ENCODE results near the gene BAIAP2. TPM values are rescaled to one million over a fixed set of nuclear protein-coding genes. Genes with fewer than 3 reads are reported as not detected.

Gene BAIAP2
- total and polyA plus RNA-seq, 2 of the 13 experiments (the other 11 are each of a cell fraction or from before 2014, with no cell fraction given): 22.5 to 24.0 TPM

DNA sequence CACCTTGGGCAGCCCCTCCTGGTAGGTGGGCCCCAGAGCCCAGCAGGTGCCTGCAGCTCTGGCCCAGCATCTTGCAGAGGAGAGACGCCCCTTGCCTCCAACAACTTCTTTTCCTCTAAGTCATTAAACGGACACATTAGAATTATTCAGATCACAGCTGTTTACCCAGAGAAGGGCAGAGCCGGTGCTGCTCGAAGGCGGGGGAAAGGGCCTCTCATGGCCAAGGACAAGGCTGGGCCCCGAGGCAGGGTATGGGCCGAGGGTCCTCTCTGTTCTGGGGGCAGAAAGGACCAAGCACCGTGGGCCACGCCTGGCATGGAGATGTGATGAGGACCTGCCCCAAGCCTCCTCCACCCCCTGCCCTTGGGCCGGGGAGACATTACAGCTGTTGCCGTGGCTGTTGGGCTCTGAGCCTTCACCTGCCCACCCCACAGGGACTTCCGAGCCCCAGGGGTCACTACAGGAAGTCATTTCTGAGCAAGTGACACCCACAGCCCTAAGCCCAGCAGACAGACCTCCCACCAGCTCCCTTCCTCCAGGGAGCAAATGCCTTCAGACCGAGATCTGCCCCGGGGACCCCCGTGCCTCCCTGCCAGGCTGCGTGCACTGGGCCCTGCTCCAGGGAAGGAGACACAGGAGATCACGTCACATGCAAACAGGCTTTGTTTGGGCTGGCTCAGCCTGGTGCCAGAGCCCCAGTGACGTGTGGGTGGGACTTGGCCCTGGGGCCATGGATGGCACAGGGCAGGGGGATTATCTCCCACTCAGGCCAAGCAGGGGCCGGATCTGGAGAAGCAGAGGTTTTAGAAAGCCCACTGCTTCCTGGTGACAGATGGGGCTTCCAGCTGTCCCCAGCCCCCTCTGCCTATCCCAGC, 129.7 kb downstream of the BAIAP2 start (continued):
- TF ChIP-seq, protein P1, sequence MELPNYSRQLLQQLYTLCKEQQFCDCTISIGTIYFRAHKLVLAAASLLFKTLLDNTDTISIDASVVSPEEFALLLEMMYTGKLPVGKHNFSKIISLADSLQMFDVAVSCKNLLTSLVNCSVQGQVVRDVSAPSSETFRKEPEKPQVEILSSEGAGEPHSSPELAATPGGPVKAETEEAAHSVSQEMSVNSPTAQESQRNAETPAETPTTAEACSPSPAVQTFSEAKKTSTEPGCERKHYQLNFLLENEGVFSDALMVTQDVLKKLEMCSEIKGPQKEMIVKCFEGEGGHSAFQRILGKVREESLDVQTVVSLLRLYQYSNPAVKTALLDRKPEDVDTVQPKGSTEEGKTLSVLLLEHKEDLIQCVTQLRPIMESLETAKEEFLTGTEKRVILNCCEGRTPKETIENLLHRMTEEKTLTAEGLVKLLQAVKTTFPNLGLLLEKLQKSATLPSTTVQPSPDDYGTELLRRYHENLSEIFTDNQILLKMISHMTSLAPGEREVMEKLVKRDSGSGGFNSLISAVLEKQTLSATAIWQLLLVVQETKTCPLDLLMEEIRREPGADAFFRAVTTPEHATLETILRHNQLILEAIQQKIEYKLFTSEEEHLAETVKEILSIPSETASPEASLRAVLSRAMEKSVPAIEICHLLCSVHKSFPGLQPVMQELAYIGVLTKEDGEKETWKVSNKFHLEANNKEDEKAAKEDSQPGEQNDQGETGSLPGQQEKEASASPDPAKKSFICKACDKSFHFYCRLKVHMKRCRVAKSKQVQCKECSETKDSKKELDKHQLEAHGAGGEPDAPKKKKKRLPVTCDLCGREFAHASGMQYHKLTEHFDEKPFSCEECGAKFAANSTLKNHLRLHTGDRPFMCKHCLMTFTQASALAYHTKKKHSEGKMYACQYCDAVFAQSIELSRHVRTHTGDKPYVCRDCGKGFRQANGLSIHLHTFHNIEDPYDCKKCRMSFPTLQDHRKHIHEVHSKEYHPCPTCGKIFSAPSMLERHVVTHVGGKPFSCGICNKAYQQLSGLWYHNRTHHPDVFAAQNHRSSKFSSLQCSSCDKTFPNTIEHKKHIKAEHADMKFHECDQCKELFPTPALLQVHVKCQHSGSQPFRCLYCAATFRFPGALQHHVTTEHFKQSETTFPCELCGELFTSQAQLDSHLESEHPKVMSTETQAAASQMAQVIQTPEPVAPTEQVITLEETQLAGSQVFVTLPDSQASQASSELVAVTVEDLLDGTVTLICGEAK (IDR thresholded peaks at IDR 0.05): no peak
- TF ChIP-seq, protein P1 (CRISPR knock-in tag; IDR thresholded peaks at IDR 0.05): peak; percentile 51; the same call in 1 of the 2 replicates
- TF ChIP-seq ZNF567 (CRISPR knock-in tag; IDR thresholded peaks at IDR 0.05; ENCODE audit: borderline replicate concordance) (peak; percentile 93), ZNF383 (CRISPR knock-in tag; IDR thresholded peaks at IDR 0.05; ENCODE audit: borderline replicate concordance) (peak; percentile 97), PRMT3 (CRISPR knock-in tag; IDR thresholded peaks at IDR 0.05; ENCODE audit: borderline replicate concordance, low read depth) (no peak), ZNF644 (CRISPR knock-in tag; IDR thresholded peaks at IDR 0.05; ENCODE audit: low read depth) (peak; percentile 43; the same call in 1 of the 2 replicates), STAT5B (CRISPR knock-in tag; IDR thresholded peaks at IDR 0.05) (no peak), NCOA2 (CRISPR knock-in tag; IDR thresholded peaks at IDR 0.05) (0 out of 2 replicates have a peak, but pooled peaks have one; percentile 18), KLF11 (CRISPR knock-in tag; IDR thresholded peaks at IDR 0.05) (no peak), ZSCAN31 (CRISPR knock-in tag; IDR thresholded peaks at IDR 0.05; ENCODE audit: low read depth) (0 out of 2 replicates have a peak, but pooled peaks have one; percentile 50), GABPB1 (CRISPR knock-in tag; IDR thresholded peaks at IDR 0.05) (0 out of 2 replicates have a peak, but pooled peaks have one; percentile 44), TEAD3 (CRISPR knock-in tag; optimal IDR thresholded peaks at IDR 0.05; ENCODE audit: borderline replicate concordance) (peak; percentile 5), HNRNPL (IDR thresholded peaks at IDR 0.05; ENCODE audit: low read depth, low read length) (peak; percentile 91), ETV6 (CRISPR knock-in tag; conservative IDR thresholded peaks at IDR 0.05) (peak; percentile 32; the same call in 1 of the 2 replicates)
- TF ChIP-seq, protein P2, sequence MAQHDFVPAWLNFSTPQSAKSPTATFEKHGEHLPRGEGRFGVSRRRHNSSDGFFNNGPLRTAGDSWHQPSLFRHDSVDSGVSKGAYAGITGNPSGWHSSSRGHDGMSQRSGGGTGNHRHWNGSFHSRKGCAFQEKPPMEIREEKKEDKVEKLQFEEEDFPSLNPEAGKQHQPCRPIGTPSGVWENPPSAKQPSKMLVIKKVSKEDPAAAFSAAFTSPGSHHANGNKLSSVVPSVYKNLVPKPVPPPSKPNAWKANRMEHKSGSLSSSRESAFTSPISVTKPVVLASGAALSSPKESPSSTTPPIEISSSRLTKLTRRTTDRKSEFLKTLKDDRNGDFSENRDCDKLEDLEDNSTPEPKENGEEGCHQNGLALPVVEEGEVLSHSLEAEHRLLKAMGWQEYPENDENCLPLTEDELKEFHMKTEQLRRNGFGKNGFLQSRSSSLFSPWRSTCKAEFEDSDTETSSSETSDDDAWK (CRISPR knock-in tag; IDR thresholded peaks at IDR 0.05): no peak
- TF ChIP-seq, protein P3, sequence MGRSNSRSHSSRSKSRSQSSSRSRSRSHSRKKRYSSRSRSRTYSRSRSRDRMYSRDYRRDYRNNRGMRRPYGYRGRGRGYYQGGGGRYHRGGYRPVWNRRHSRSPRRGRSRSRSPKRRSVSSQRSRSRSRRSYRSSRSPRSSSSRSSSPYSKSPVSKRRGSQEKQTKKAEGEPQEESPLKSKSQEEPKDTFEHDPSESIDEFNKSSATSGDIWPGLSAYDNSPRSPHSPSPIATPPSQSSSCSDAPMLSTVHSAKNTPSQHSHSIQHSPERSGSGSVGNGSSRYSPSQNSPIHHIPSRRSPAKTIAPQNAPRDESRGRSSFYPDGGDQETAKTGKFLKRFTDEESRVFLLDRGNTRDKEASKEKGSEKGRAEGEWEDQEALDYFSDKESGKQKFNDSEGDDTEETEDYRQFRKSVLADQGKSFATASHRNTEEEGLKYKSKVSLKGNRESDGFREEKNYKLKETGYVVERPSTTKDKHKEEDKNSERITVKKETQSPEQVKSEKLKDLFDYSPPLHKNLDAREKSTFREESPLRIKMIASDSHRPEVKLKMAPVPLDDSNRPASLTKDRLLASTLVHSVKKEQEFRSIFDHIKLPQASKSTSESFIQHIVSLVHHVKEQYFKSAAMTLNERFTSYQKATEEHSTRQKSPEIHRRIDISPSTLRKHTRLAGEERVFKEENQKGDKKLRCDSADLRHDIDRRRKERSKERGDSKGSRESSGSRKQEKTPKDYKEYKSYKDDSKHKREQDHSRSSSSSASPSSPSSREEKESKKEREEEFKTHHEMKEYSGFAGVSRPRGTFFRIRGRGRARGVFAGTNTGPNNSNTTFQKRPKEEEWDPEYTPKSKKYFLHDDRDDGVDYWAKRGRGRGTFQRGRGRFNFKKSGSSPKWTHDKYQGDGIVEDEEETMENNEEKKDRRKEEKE (IDR thresholded peaks at IDR 0.05): no peak
